ENCODE data around the gene PCGF2.

GRCh38 chr17:38733282-38733981 is 14.7 kb downstream of the PCGF2 start:
- TF ChIP-seq POLR2AphosphoS5 (IDR thresholded peaks at IDR 0.05; ENCODE audit: low read depth, low read length) (no peak), TCF7L2 (IDR thresholded peaks at IDR 0.05; ENCODE audit: low read depth, low read length) (no peak), REST (IDR thresholded peaks at IDR 0.05; ENCODE audit: insufficient read depth in 1 of 2, low read depth in 2 of 2, low read length in 1 of 2) (no peak)
- TF ChIP-seq, protein P1, sequence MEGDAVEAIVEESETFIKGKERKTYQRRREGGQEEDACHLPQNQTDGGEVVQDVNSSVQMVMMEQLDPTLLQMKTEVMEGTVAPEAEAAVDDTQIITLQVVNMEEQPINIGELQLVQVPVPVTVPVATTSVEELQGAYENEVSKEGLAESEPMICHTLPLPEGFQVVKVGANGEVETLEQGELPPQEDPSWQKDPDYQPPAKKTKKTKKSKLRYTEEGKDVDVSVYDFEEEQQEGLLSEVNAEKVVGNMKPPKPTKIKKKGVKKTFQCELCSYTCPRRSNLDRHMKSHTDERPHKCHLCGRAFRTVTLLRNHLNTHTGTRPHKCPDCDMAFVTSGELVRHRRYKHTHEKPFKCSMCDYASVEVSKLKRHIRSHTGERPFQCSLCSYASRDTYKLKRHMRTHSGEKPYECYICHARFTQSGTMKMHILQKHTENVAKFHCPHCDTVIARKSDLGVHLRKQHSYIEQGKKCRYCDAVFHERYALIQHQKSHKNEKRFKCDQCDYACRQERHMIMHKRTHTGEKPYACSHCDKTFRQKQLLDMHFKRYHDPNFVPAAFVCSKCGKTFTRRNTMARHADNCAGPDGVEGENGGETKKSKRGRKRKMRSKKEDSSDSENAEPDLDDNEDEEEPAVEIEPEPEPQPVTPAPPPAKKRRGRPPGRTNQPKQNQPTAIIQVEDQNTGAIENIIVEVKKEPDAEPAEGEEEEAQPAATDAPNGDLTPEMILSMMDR (IDR thresholded peaks at IDR 0.05), result no peak
